Stimulated activated CD8-positive, alpha-beta memory T cell treated with anti-CD3 and anti-CD28 coated beads, Interleukin-12 subunit alpha, Interleukin-12 subunit beta, amount 100 ng/mL, for 1 hour (primary cell): Measurements from ENCODE around the gene C10orf53.
"Not testable (repeated sequence)": the region's sequence is repeated elsewhere in the genome, so short reads cannot be mapped to it uniquely, and the experiment has no call there.

ENCODE experiments used
- DNase-seq: peaks from one replicate; pipeline ENCODE4 v3.0.0-alpha.2; 2020; ENCODE audit warnings: low read depth

C10orf53 gene

GRCh38 chr10:49652421-49653272, 26.8 kb upstream of the C10orf53 start:
- no peak for DNase-seq

- no peak for DNase-seq
These were observed 26.1 kb upstream of the C10orf53 start for GRCh38 chr10:49653273-49653929.

- no peak for DNase-seq
These were observed 25.3 kb upstream of the C10orf53 start for GRCh38 chr10:49654036-49654693.

- no peak for DNase-seq
These were observed 24.4 kb upstream of the C10orf53 start for GRCh38 chr10:49655099-49655498.

GRCh38 chr10:49656845-49657493, 22.5 kb upstream of the C10orf53 start:
- DNase-seq: no peak

- DNase-seq: no peak
These were observed 21.8 kb upstream of the C10orf53 start for GRCh38 chr10:49657606-49658005.

GRCh38 chr10:49661140-49661856, 18.2 kb upstream of the C10orf53 start:
- no peak for DNase-seq

GRCh38 chr10:49662169-49662830, 17.2 kb upstream of the C10orf53 start:
- DNase-seq: no peak

GRCh38 chr10:49663596-49663995, 15.9 kb upstream of the C10orf53 start:
- no peak for DNase-seq

- DNase-seq: no peak
These were observed 15.2 kb upstream of the C10orf53 start for GRCh38 chr10:49664006-49664841.

GRCh38 chr10:49664842-49665355, 14.6 kb upstream of the C10orf53 start:
- no peak for DNase-seq

- no peak for DNase-seq
These were observed 13.3 kb upstream of the C10orf53 start for GRCh38 chr10:49666054-49666615.

- DNase-seq: no peak
These were observed 12.8 kb upstream of the C10orf53 start for GRCh38 chr10:49666685-49667084.

- no peak for DNase-seq
These were observed 11.5 kb upstream of the C10orf53 start for GRCh38 chr10:49667991-49668390.

- no peak for DNase-seq
These were observed 10.8 kb upstream of the C10orf53 start for GRCh38 chr10:49668684-49669083.

GRCh38 chr10:49678827-49679479, 498 bp upstream of the C10orf53 start:
- no peak for DNase-seq

GRCh38 chr10:49682449-49682848, 3.0 kb downstream of the C10orf53 start:
- not testable (repeated sequence) for DNase-seq

GRCh38 chr10:49682879-49683278, 3.4 kb downstream of the C10orf53 start:
- DNase-seq: no peak

GRCh38 chr10:49686651-49687050, 7.2 kb downstream of the C10orf53 start:
- DNase-seq: no peak
